Measurements from ENCODE around the gene LCN12.

- TF ChIP-seq CTCF (IDR thresholded peaks at IDR 0.05) (no peak), REST (IDR thresholded peaks at IDR 0.05; ENCODE audit: insufficient read depth in 1 of 2, low read depth in 2 of 2, low read length in 1 of 2) (no peak), POLR2AphosphoS5 (IDR thresholded peaks at IDR 0.05; ENCODE audit: low read depth, low read length) (no peak), SIN3A (IDR thresholded peaks at IDR 0.05; ENCODE audit: borderline replicate concordance, insufficient read depth, low read depth, low read length) (no peak), TCF7L2 (IDR thresholded peaks at IDR 0.05; ENCODE audit: low read depth, low read length) (no peak)
Measured at GRCh38 chr9:136958473-136958872, 6.4 kb downstream of the LCN12 start.

All from Panc1 (cell line).